Breast epithelium (tissue), 4 donors: Measurements from ENCODE around the gene ITGA6. TPM values are rescaled to one million over a fixed set of nuclear protein-coding genes. Genes with fewer than 3 reads are reported as not detected.
"Not testable (repeated sequence)": the region's sequence is repeated elsewhere in the genome, so short reads cannot be mapped to it uniquely, and the experiment has no call there.

Experiments
- DNase-seq, 2 donors: peaks; one replicate each; pipeline ENCODE4 v3.0.0-alpha.2; 2019; ENCODE audit warnings: low spot score in 2 of 2
- H3K27ac ChIP-seq, 2 donors: fragments of 200-600 bp; sonication (generic) in 1 of 2; one replicate each; pipeline ENCODE4 v1.5.1; 2016 to 2019; ENCODE audit warnings: mild to moderate bottlenecking in 1 of 2
- H3K27me3 ChIP-seq, 2 donors: fragments of 200-600 bp; sonication (generic) in 1 of 2; one replicate each; pipeline versions ENCODE4 v1.5.1 to v1.6.0; 2017 to 2019; ENCODE audit warnings: control low read depth in 1 of 2, mild to moderate bottlenecking in 1 of 2
- H3K36me3 ChIP-seq: fragments of 200-600 bp; one replicate; pipeline ENCODE4 v1.5.1; 2019
- H3K4me1 ChIP-seq, 2 donors: fragments of 200-600 bp; sonication (generic); one replicate each; pipeline ENCODE4 v1.5.1; 2016 to 2019; ENCODE audit warnings: control low read depth in 1 of 2
- H3K4me3 ChIP-seq, 3 donors: fragments of 200-600 bp; sonication (generic); 1 replicate in 2 of 3; 2 replicates in 1 of 3; pipeline ENCODE4 v1.5.1; 2016 to 2019; ENCODE audit warnings: mild to moderate bottlenecking in 3 of 3, moderate library complexity in 2 of 3
- H3K9me3 ChIP-seq, 2 donors: fragments of 200-600 bp; sonication (generic) in 1 of 2; one replicate each; pipeline ENCODE4 v1.5.1; 2016 to 2019; ENCODE audit warnings: control low read depth in 1 of 2
- POLR2A ChIP-seq: fragments of 450-650 bp; IDR thresholded peaks from one replicate; pipeline ENCODE4 v1.6.1; 2016; ENCODE audit warnings: antibody characterized with exemption, mild to moderate bottlenecking, moderate library complexity
- POLR2AphosphoS5 ChIP-seq, 3 donors: sonication (generic); formaldehyde crosslinking; IDR thresholded peaks; one replicate each; pipeline ENCODE4 v1.6.1; 2017; ENCODE audit warnings: antibody characterized with exemption in 3 of 3
- intact Hi-C: fragments of 100-400 bp; cut with DNase I; formaldehyde crosslinking; loops from one replicate; pipeline ENCODE4 v1.15.1; 2023; ENCODE audit warnings: low total_unique reads
- total RNA-seq, 3 donors: library from RNA; depleted of rRNA; stranded (reverse); fragments of >200 nt; gene quantifications; one replicate each; pipeline ENCODE4 v1.1.0, GENCODE V29; 2016
- TF ChIP-seq, protein P1 (sequence below), 3 donors: fragments of 450-650 bp; IDR thresholded peaks; one replicate each; pipeline ENCODE4 v1.5.1; 2016 to 2017; ENCODE audit warnings: antibody characterized with exemption in 3 of 3, mild to moderate bottlenecking in 3 of 3, moderate library complexity in 3 of 3

The ITGA6 gene
- total RNA-seq, 3 donors from 2014 or later: 45.9 to 99.5 (median 93.1) TPM

DNA sequence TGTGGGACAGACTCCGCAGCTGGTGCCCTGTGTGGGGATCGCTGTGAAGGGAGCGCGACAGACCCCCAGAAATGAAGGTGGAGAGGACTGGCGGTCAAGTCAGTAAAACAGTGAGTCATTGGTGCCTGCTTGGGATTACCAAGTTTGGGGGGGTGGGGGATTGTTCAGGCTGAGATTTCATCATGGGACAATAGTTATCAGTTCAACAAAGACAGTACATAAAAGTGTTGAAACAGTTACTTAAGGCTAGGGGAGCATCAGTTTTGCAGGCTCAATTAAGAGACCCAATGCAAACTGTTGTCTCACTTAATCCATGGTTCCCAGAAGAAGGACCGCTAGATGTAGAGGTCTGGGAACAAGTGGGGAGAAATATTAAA lies 86.1 kb downstream of the ITGA6 start:
- DNase-seq: no peak
- H3K27me3 ChIP-seq: no peaks in the 10 kb centered on the region
- H3K27ac ChIP-seq: no peak overlapping the region
- intact Hi-C loops: no loop called here
- H3K4me1 ChIP-seq: no peaks in the 10 kb centered on the region
- no peaks in the 10 kb centered on the region for H3K36me3 ChIP-seq
- TF ChIP-seq, protein P1, sequence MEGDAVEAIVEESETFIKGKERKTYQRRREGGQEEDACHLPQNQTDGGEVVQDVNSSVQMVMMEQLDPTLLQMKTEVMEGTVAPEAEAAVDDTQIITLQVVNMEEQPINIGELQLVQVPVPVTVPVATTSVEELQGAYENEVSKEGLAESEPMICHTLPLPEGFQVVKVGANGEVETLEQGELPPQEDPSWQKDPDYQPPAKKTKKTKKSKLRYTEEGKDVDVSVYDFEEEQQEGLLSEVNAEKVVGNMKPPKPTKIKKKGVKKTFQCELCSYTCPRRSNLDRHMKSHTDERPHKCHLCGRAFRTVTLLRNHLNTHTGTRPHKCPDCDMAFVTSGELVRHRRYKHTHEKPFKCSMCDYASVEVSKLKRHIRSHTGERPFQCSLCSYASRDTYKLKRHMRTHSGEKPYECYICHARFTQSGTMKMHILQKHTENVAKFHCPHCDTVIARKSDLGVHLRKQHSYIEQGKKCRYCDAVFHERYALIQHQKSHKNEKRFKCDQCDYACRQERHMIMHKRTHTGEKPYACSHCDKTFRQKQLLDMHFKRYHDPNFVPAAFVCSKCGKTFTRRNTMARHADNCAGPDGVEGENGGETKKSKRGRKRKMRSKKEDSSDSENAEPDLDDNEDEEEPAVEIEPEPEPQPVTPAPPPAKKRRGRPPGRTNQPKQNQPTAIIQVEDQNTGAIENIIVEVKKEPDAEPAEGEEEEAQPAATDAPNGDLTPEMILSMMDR (IDR thresholded peaks at IDR 0.05): no peak
- TF ChIP-seq POLR2A (no peak), POLR2AphosphoS5 (IDR thresholded peaks at IDR 0.05) (no peak)
- H3K4me3 ChIP-seq: no peak overlapping the region
- H3K9me3 ChIP-seq: peaks cover 23 to 41% of the 10 kb centered on the region in 2 donors

DNA sequence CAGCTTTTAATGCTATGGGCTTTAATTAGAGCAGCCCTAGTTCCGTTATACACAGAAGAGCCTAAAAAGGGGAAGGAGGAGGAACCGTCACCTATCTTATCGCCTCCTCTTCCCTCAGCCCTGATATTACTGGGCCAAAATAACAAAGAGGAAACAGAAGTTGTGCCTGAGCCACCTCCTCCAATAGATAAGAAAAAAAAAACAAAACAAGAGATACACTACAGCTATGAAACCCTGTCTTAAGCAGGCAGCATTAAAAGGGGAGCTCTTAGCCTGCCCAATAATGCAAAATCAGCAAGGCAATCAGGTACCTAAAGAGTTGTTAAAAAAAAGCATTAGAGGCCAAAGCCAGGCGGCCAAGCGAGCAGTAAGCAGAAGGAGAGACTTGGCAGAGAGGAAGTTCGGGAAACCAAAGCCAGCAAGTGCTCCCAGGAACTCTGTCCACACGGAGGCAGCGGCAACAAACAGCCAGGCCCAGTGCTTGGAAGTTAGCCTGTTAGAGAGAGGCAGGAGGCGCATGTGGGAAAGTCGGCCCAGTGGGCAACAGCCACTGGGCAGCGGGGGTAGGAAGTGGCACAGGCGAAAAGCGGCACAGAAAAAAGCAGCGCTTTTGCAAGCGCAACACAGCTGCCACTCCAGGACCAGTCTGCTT lies 86.7 kb downstream of the ITGA6 start:
- H3K27me3 ChIP-seq: no peaks in the 10 kb centered on the region
- no peak overlapping the region for H3K4me3 ChIP-seq
- H3K4me1 ChIP-seq: no peaks in the 10 kb centered on the region
- H3K27ac ChIP-seq: no peak overlapping the region
- DNase-seq: no peak
- H3K9me3 ChIP-seq: peaks cover 23 to 41% of the 10 kb centered on the region in 2 donors
- H3K36me3 ChIP-seq: no peaks in the 10 kb centered on the region
- TF ChIP-seq, protein P1 (IDR thresholded peaks at IDR 0.05): no peak
- TF ChIP-seq POLR2AphosphoS5 (IDR thresholded peaks at IDR 0.05) (no peak), POLR2A (no peak)
- intact Hi-C loops: no loop called here

DNA sequence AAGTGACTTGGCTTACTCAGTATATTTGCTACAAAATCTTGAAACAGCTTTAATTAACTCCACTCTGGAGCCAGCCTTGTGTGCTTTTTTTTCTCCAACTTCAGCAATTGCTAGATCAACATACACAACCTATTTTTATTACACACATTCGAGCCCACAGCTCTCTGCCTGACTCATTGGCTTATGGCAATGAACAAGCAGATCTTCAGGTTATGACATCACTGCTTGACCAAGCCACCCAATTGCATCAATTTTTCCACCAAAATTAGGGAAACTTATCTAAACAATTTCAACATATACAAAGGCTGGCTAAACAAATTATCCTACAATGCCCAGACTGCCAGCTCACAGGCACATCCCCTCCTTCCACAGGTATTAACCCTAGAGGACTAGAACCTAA lies 88.9 kb downstream of the ITGA6 start:
- no peak for TF ChIP-seq POLR2A
- TF ChIP-seq, protein P1 (IDR thresholded peaks at IDR 0.05): no peak
- no peak for TF ChIP-seq POLR2AphosphoS5 (IDR thresholded peaks at IDR 0.05)

DNA sequence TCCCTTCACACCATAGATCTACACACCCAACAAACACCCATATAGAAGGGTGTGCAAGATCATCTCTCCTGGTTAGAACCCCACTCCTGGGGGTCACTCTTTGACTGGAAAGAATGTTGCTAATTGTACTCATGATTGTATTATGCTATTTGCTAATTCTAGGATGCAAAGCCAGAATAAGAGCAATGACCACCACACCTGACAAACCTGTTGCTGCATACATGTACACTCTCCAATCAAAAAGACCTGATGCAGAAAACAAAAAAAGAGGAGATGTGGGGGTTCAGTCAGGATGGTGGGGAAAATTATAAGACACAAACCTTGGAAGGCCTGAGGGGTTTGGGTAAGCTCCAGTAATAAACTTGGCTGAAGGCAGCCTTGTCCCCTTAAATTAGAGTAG lies 91.6 kb downstream of the ITGA6 start:
- intact Hi-C loops: no loop called here
- TF ChIP-seq, protein P1 (IDR thresholded peaks at IDR 0.05): no peak
- no peak for TF ChIP-seq POLR2A
- DNase-seq: no peak
- Histone ChIP-seq H3K27ac (no peak overlapping the region), H3K4me1 (no peaks in the 10 kb centered on the region), H3K4me3 (no peak overlapping the region), H3K36me3 (no peaks in the 10 kb centered on the region), H3K9me3 (peaks cover 4 to 15% of the 10 kb centered on the region in 2 donors), H3K27me3 (no peaks in the 10 kb centered on the region)

More for the DNA sequence above, 88.9 kb downstream of the ITGA6 start:
- intact Hi-C loops: no loop called here
- Histone ChIP-seq H3K27ac (no peak overlapping the region), H3K9me3 (peaks cover 27 to 41% of the 10 kb centered on the region in 2 donors), H3K36me3 (no peaks in the 10 kb centered on the region), H3K27me3 (no peaks in the 10 kb centered on the region), H3K4me3 (no peak overlapping the region), H3K4me1 (no peaks in the 10 kb centered on the region)
- no peak for DNase-seq

DNA sequence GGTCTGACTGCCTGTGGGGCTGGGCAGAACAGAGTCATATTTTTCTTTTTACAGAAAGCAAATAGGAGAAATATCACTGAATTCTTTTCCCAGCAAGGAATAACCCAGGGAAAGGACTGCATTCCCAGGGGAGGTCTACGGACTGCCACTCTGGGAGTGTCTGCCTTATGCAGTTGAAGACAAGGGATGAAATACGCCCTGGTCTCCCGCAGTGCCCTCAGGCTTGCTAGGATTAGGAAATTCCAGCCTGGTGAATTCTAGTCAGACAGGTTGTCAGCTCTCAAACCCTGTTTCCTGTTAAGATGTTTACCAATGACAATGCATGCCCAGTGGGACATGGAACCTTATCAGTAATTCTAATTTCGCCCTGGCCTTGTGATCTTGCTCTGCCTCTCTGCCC lies 98.2 kb downstream of the ITGA6 start:
- no peak for TF ChIP-seq POLR2A
- no peak for TF ChIP-seq POLR2AphosphoS5 (IDR thresholded peaks at IDR 0.05)
- H3K27me3 ChIP-seq: no peaks in the 10 kb centered on the region
- no peak overlapping the region for H3K27ac ChIP-seq
- intact Hi-C loops: no loop called here
- no peak for DNase-seq
- H3K4me3 ChIP-seq: no peak overlapping the region
- peaks cover 11 to 17% of the 10 kb centered on the region in 2 donors for H3K9me3 ChIP-seq
- no peaks in the 10 kb centered on the region for H3K36me3 ChIP-seq
- H3K4me1 ChIP-seq: no peaks in the 10 kb centered on the region

DNA sequence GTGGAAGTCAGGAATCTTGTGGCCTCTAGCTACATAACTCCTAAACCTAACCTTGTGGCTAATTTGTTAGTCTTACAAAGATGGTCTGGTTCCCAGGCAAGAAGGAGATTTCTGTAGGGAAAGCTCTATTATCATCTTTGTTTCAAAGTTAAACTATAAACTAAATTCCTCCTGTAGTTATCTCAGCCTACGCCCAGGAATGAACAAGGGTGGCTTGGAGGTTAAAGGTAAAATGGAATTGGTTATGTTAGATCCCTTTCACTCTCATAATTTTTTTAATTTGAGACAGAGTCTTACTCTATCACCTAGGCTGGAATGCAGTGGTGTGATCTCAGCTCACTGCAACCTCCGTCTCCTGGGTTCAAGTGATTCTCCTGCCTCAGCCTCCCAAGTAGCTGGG lies 103.9 kb downstream of the ITGA6 start:
- Histone ChIP-seq H3K4me3 (no peak overlapping the region), H3K27me3 (no peaks in the 10 kb centered on the region), H3K36me3 (no peaks in the 10 kb centered on the region), H3K27ac (no peak overlapping the region), H3K9me3 (peaks cover 11 to 24% of the 10 kb centered on the region in 2 donors), H3K4me1 (no peaks in the 10 kb centered on the region)
- intact Hi-C loops: no loop called here
- TF ChIP-seq POLR2A (no peak), POLR2AphosphoS5 (IDR thresholded peaks at IDR 0.05) (no peak)
- TF ChIP-seq, protein P1 (IDR thresholded peaks at IDR 0.05): no peak
- DNase-seq: no peak

DNA sequence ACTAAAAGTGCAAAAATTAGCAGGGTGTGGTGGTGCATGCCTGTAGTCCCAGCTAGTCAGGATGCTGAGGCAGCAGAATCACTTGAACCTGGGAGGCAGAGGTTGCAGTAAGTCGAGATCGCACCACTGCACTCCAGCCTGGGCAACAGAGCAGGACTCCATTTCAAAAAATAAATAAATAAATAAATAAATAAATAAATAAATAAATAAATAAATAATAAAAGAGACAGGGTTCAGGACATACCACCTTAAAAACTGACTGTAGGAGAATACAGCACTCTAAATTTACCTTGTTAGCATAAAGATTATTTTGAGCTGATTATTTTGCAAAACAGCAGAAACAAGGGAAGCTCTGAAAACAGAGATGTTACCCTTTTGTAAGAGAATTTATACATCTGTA lies 105.1 kb downstream of the ITGA6 start:
- DNase-seq, intact Hi-C loops, H3K27me3 ChIP-seq, H3K27ac ChIP-seq, H3K4me1 ChIP-seq, H3K36me3 ChIP-seq, H3K4me3 ChIP-seq: not testable (repeated sequence)
- peaks cover 9 to 21% of the 10 kb centered on the region in 2 donors for H3K9me3 ChIP-seq
